GM19328 (cell line): ENCODE results near the gene ZBTB24.

Experiments used
- ATAC-seq: cut with Tn5 transposase; IDR thresholded peaks from one replicate; pipeline ENCODE4 v1.9.1; 2021; ENCODE audit warnings: mild to moderate bottlenecking, moderate library complexity; ENCODE audit not compliant: unreplicated experiment

The ZBTB24 gene

GRCh38 chr6:109429496-109429895 is 53.5 kb downstream of the ZBTB24 start:
- ATAC-seq, result no peak

- ATAC-seq, result no peak
Measured at GRCh38 chr6:109428889-109429477, 54.0 kb downstream of the ZBTB24 start.

- no peak for ATAC-seq
Measured at GRCh38 chr6:109424946-109425345, 58.1 kb downstream of the ZBTB24 start.

GRCh38 chr6:109421184-109421583 is 61.8 kb downstream of the ZBTB24 start:
- ATAC-seq, result no peak

GRCh38 chr6:109420751-109421150 is 62.3 kb downstream of the ZBTB24 start:
- no peak for ATAC-seq

- no peak for ATAC-seq
Measured at GRCh38 chr6:109417646-109418045, 65.4 kb downstream of the ZBTB24 start.
